GM18520 (cell line): ENCODE results near the gene AANAT.

ENCODE experiments used
- ATAC-seq: cut with Tn5 transposase; IDR thresholded peaks from one replicate; pipeline ENCODE4 v1.9.1; 2021; ENCODE audit not compliant: unreplicated experiment

AANAT gene

DNA sequence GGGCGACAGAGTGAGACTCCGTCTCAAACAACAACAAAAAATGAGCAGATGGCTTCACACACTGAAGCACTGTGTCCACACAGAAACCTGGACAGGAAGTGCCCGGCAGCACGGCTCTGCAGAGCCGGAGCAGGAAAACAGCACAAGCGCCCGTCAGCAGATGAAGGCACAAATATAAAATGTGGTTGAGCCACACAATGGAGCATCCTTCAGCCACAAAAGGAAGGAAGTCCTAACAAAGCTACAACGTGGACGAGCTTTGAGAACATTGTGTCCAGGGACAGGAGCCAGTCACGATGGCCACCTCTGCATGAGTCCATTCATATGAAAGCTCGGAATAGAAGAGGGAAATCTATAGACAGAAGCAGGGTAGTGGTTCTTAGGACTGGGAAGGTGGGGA, 18.2 kb downstream of the AANAT start:
- ATAC-seq: no peak

DNA sequence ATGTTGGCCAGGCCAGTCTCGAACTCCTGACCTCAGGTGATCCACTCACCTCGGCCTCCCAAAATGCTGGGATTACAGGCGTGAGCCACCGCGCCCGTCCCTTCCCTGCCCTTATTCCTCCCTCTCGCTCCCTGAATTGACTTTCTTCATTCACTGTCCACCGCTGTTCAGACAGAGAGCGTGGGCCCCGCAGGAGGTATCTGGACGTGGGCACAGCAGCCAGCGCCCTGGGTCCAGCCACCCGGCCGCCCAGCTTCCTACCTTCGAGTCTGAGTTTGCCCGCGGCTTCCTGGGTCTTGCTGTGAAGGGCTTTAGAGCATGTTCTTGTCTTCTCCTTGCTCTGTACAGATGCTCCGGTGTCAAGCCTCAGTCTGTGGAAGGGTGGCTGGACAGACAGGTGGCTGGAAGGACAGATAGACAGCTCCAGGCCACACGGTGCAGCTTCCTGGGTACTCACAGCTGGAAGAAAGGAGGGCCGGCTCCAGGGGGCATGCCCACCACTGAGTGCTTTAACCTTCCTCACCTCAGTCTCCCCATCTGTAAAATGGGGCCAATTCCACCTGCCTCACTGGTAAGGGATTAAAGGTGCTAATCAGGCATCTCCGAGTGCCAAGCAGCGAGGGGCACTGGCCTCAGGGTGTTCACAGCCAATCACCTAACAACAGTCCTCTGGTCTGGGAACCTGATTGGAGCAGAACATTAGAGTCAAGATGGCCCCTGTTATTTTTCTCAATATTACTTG, 20.2 kb downstream of the AANAT start:
- no peak for ATAC-seq

DNA sequence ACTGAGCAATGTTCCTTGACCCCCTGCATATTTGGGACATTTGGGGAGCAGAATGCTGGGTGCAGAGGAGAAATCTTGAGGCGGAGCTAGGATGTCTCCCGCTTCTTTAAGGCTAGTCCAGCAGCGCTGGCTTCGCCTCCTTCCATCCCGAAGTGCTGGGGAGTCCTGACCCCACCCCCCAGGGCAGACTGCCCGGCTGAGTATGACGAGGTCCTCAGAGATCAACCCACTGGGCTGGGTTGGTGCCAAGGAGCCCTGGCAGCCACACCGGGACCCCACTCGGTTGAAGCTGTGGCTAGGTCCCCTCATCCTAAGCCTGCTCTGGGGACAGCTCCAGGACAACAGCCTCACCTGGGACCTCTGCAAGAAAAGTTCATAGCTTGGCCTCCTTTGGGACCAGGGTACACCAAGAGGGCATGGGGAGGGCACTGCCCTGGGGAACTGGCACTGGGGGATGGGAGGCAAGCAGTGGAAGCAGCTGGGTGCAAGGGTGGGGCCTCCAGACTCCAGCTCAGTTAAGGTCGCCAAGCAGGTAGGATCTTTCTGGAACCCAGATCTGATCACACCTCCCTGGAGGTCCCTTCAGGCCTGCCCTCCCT, 22.8 kb downstream of the AANAT start:
- no peak for ATAC-seq

DNA sequence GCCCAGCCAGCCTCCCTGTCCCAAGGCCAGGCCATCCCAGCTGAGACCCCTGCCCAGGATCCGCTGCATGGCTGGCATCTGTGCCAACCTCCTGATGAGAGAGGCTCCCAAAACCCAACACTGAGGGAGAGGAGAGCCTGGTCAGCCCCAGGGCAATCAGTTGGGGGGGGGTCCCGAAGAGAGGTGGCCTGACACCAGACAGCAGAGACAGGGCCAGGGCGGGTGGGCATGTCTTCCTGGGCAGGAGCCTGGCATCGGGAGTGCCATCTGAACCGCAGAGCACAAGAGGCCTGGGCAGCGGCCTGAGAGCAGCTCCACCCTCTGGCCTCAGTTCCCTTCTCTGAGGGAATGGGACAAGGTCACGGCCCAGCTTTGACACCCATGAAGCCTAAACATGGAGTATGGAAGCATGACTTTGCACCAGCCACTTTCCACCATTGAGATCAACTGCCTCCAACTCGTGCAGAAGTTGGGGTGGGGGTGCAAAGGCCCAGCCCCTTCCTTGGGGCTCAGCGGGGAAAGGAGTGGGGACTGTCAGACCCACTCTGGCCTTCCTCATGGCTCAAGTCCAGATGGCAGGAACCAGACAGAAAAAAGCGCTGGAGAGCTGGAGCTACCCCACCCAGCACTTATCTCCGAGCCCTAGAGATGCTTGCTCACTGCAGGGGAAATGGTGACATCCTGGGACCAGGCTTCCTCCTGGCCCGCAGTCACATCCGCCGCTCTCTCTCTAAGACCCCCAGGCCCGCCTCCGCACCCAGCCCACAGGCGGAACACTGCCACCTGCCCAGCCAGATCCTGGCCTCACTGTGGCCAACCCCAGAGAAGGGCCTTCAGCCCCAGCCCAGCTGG, 24.1 kb downstream of the AANAT start:
- ATAC-seq: no peak

DNA sequence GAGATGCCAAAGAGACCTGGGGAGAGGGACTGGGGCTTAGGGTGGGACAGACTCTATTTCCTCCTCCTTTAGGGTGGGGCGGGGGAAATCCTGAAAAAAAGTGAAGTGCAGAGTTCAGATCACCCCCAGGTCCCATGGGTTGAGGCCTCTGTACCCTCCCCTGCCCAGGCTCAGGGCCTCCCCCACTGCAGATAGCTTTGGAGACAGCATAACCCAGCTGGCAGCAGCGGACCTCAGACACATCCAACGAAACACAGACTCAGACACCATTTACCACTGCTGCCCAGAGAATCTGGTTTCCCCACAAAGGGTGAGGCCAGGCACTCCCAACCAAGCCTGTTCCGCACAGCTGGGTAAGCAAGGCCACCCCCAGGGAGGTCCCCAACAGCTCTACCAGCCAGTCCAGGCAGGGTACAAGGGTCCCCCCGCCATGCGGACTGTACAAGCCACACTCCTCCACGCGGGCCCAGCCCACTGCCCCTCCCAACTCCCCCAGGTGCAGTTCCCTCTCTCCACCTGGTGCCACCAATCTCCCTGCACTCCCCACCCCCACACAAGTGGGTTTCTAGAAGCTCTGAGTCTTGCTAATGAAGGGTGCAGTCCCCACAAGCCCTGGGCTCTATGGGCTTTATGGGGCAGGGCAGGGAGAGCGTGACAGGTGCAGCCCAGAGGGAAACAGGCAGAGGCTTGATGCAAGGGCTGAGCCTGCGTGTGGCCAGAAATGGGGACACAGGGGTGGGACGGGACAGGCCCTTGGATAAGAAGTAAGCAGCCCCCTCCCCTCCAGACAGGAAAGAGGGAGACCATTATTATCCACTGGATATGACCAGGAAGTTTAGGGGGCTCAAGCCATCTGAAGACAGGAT, 25.0 kb downstream of the AANAT start:
- ATAC-seq: no peak

DNA sequence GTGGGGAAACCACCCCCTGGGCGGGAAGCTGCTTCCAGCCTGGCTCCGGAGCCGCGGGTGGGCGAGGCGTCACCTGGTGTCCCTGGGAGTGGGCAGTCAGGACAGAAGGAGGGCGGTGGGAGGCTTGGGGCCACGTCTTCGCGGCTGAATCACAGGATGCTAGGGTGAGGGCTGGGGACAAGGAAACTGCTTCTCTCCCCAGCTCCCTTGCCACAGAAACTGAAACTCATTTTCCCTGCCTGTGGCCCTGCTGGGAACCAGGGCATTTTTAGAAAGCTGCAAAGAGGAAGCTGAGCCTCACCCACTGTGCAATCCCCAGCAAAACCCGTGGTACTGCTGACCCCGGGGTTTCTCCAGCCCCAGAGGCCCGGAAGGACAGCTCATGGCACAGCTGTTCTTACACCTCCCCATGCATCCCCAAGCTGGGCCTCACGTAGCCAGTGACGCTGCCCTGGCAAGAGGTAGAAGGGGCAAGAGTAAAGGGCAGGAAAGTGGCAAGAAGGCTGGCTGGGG, 25.6 kb downstream of the AANAT start:
- no peak for ATAC-seq

DNA sequence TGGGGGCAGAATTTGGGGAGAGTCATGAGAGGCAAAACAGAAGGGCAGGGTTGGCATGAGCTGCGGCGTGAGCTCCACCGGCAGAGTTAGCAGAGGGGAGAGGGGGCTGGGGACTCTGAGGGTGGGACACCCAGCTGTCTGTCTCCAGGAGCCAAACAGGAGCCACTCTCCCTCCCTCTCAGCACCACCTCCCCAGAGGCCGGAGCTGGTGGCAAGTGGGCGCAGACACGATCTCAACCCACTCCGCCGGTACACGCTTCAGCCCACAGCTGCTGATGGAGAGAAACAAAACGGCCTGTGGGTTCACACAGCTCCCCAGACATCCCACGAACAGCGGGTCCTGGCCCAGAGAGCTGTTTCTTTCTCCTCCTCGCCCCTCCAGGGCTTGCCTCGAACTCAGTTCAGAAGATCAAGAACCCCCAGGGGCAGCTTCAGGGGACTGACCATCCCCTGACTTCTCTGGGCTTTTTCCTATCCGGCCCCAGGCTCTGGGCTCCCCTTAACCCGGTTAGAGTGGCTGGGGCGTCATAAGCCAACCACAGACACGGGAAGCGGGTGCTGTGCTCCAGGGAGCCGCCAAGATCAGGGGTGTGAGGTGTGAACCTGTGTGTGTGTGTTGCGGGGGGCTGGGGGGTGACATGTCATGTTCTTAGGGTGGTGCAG, 26.2 kb downstream of the AANAT start:
- ATAC-seq: no peak

DNA sequence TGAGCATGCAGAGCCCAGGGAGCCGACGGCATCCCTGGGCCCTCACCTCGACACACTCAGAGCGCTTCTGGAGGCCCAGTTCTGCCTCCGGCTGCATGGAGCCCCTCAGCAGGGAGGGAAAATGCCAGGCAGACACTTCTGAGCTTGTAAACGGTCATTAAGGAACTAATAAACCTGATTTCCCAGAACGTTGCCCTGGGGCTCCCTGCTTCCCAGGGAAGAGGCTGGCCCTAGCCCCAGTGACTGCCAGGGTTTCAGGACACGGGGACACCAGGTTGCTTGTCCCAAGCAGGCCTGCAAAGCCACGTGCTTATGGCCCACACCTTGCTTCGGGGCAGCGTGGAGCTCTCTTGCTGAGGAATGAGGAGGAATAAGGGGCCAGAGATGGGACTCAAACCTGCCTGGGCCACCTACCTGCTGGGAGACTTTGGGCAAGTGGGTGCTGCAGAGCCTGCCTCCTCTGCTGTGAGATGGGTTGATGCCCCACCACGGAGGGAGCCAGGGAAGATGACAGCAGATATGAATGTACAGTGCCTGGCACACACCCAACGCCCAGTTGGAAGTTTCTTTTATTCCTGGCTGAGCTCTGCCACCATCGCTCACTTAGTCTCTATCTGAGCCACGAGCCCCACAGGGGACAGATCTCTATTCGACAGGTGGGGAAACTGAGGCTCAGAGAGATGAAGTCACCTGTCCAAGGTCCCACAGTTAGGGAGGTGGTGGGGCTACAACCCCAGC, 28.4 kb downstream of the AANAT start:
- ATAC-seq: no peak

DNA sequence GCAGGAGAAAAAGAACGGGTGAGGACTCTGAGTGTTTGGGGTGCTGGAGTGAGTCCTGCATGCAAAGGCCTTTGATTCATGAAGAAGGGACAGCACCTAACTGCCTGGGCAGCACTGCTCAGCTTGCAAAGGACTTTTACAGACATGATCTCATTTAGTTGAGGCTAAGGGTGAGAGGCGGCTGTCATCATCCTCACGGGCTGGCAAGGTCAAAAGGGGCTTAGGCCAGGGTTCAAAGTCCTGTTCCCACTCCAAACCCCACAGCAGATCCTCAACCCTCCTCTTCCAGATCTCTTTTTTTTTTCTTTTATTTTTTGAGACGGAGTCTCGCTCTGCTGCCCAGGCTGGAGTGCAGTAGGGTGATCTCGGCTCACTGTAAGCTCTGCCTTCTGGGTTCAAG, 29.1 kb downstream of the AANAT start:
- no peak for ATAC-seq

DNA sequence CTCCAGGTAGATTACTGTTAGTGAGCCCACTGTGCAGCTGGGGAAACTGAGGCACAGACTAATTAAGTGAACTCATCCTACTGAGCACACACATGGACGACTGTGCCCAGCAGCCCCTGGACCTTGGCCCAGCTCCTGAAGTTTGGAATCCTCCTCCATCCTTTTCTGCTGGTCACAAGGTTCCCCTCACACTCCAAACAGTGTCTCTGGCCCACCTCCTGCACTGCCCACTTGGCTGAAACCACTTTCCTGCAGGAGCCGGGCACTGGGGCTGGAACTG, 30.2 kb downstream of the AANAT start:
- ATAC-seq: no peak

DNA sequence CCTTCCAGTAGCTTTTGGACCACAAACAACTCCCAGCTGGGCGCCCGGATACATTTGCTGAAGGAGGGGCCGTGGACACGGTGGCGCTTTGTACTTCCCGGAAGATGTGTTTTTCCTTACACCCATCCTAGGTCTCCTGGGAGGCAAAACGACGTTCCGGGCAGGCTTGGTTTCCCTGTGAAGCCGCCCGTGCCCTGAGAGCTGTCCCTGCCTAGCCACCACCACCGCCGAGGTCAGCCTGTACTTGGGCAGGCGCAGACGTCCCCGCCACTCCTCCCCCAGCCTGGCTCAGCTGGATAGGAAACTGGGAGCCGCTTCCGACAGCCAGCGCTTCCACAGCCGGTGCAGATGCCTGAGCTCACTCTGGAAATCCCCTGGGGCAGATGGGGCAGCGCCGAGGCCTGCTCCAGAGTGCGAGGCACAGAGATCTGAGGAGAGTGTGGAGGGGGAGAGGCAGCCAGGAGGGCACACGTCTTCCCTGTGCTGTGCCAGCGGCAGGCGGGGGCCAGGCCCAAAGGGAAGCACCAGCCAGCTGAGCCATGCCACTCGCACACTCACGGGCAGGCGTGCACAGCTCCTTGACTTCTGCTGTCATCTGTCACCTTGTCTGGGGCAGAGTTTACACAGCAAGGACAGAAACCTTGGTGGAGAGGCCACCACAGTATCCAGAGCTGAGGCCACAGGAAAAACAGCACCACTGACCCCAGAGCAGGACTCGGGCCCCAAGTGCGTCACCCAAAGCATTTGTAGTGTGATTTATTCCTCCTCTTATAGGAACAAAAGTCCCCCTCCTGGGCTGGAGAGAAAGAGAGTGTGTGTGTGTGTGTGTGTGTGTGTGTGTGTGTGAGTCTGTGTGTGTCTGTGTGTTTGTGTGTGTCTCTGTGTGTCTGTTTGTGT, 30.8 kb downstream of the AANAT start:
- no peak for ATAC-seq

DNA sequence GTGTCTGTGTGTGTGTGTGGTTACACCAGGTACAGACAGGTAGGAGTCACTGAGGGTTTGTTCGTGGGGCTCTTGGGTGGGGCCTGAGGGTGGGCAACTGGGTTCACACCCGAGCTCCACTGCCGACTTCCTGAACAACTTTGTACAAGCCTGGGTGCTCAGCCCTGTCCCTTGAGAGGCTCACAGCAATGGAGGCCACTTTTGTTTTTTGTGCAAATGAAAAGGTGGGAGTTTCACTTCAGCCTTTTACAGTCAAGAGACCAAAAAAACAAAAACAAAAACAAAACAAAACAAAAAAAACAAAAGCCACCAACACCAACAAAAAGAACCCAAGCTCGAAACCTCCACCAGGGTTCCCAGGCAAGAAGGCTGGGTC, 31.5 kb downstream of the AANAT start:
- no peak for ATAC-seq

DNA sequence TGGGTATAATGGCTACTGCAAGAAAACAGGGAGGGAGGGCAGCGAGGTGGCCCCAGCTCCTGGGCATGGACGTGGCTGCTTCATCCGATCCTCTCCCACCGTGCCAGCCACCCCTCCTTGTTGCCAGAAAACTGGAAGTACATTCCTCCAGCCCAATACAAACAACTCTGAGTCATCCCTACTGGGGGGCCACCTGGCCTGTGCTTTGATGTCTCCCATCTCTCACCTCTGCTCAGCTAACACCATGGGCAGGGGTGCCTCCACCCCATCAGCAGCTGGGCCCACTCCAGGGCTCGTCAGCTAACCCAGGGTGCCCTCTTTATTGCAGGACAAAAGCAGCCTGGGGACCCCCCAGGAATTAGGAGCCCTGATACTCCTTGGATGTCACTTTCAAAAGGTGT, 31.9 kb downstream of the AANAT start:
- ATAC-seq: no peak

DNA sequence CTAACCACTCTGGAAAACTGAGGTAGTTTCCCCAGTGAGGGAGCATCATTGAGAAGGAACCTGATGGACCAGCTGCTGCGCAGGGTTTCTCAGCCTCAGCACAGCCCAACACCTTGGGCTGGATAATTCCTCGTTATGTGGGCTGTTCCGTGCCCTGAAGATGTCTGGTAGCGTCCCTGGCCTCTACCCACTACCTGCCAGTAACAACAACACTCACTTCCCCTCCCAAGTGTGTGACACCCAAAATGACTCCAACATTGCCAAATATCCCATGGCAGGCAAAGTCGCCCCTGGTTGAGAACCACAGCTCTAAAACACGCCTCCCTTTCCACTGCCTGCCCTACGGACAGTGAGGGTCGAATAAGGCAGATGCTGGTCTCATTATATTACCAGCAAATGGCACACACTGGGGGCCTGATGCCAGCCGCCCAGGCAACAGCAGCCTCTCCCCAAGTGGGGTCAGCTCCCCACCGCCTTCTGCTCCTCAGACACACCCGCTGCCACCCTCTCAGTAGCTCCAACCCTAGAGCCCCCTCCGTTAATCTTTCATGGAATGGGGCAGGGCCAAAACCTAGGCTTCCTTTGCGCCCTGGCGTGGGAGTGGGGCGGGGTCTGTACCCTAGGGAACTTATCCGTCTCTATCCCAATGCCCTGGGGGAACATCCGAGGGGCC, 32.8 kb downstream of the AANAT start:
- no peak for ATAC-seq

DNA sequence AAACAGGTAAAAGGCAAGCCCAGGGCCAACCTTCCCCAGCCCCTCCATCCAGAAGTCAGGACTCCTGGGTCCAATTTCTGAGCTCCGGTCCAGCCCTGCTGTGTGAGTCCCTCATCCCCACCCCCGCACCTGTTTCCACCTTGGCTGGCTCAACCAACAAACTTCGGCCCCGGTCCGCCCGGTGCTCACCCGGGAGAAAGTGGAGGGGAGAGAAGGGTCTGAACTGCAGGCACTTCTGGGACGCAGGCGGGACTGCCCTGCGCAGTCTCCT, 33.3 kb downstream of the AANAT start:
- peak; percentile 2 for ATAC-seq

DNA sequence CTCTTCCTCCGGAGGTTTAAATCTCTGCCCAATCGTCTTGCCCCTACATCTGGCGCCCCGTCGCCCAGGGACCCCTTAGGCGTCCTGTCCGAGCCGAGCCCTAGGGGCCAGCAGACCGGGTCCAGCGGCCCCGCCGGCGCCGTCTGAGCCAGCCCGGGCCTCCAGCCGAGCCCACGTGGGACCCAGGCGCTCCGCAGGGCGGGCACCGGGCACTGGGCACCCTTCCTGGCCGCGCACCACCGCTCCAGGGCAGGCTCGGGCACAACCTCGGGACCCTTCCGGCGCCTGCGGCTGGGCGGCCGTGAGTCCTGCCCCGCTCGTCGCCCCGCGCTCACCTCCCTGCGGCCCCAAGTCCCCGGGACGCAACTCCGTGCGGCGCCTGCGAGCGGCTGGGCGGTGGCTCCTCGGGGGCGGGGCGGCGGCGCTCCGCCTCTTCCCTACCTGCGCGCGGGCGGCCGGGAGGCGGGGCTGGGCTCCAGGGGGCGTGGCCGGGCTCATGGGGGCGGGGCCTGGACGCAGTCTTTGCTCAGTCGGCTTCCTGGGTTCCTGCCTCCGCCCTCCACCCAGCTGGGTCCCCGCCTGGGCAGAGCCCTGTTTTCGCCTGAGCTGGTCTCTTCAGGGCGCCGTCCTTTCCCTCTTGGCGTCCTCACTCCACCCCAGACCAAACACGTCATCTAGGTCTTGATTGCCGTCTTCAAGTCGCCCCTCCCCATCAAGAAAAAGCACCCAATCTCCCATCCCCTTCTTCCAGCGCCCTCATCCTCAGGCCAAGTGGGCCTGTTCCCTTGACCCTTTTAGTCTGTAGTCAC, 33.8 kb downstream of the AANAT start, which contains the start of gene RHBDF2:
Gene RHBDF2 (minus strand): TSS at position 406 of the 809 bp plus-strand sequence. CDS start 19,899 bp downstream, outside the sequence.
- ATAC-seq: peak; percentile 35

DNA sequence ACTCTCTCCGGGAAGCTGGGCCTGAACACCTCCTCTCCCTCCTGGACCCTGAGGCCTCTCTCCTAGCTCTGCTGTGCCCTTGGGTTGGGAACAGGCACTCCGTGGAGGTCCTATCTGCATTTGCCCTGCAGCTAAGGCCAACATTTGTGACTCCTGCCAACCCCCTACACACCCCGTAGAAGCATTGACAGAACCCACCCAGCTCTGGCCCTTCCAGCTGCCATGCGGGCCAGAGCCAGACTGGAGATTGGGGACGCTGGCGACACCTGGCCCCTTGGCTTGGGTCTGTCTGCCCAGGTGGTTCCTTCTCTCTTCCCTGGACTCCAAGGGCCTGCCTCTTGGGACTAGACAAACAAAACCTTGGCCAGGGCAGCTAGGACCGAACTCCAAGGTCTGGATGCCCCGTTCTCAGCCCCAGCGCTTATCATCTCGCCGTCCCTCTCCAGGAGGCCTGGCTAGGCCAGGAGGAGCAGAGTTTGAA, 34.5 kb downstream of the AANAT start:
- no peak for ATAC-seq
